Renal cortex interstitium (tissue), 15 donors: Measurements from ENCODE around the gene AJM1. TPM values are rescaled to one million over a fixed set of nuclear protein-coding genes. Genes with fewer than 3 reads are reported as not detected.
"Not testable (repeated sequence)": the region's sequence is repeated elsewhere in the genome, so short reads cannot be mapped to it uniquely, and the experiment has no call there.

Experiments used
- DNase-seq, 11 donors: peaks; one replicate each; pipeline ENCODE4 v3.0.0-alpha.2; 2013; ENCODE audit warnings: low read depth in 9 of 11, low spot score in 4 of 11; ENCODE audit errors: extremely low read depth in 1 of 11
- long read RNA-seq, 16 experiments: transcript quantifications; one replicate each; lab custom pipeline, GENCODE V29; 2026
- polyA plus RNA-seq, 3 donors: library from polyadenylated mRNA; unstranded; fragments of 120-200 nt; gene quantifications; one replicate each; pipeline ENCODE4 v1.2.1, GENCODE V29; 2013; ENCODE audit not compliant: insufficient read length in 3 of 3

AJM1 gene
- polyA plus RNA-seq: 1 to 10 TPM in 2 of 3 donors, under 1 TPM in 1; 0.64 to 1.7 (median 1.5) TPM
- long read RNA-seq, donor 1, full-length matches to known transcripts: 2 of 2 reads
- long read RNA-seq, donor 1, partial matches to known transcripts: 0 of 2 reads
- long read RNA-seq, donor 1, other reads (novel, unspliced or antisense): 0 of 2 reads
- long read RNA-seq, donor 2, full-length matches to known transcripts: 4 of 4 reads
- long read RNA-seq, donor 2, partial matches to known transcripts: 0 of 4 reads
- long read RNA-seq, donor 2, other reads (novel, unspliced or antisense): 0 of 4 reads
- long read RNA-seq, donor 3: 0 reads
- long read RNA-seq, donor 4, full-length matches to known transcripts: 3 of 3 reads
- long read RNA-seq, donor 4, partial matches to known transcripts: 0 of 3 reads
- long read RNA-seq, donor 4, other reads (novel, unspliced or antisense): 0 of 3 reads
- long read RNA-seq, donor 5: 0 reads
- long read RNA-seq, donor 6, full-length matches to known transcripts: 5 of 5 reads
- long read RNA-seq, donor 6, partial matches to known transcripts: 0 of 5 reads
- long read RNA-seq, donor 6, other reads (novel, unspliced or antisense): 0 of 5 reads
- long read RNA-seq, donor 7, full-length matches to known transcripts: 5 of 5 reads
- long read RNA-seq, donor 7, partial matches to known transcripts: 0 of 5 reads
- long read RNA-seq, donor 7, other reads (novel, unspliced or antisense): 0 of 5 reads
- long read RNA-seq, donor 8, full-length matches to known transcripts: 6 of 6 reads
- long read RNA-seq, donor 8, partial matches to known transcripts: 0 of 6 reads
- long read RNA-seq, donor 8, other reads (novel, unspliced or antisense): 0 of 6 reads
- long read RNA-seq, donor 9, full-length matches to known transcripts: 1 of 1 reads
- long read RNA-seq, donor 9, partial matches to known transcripts: 0 of 1 reads
- long read RNA-seq, donor 9, other reads (novel, unspliced or antisense): 0 of 1 reads
- long read RNA-seq, donor 10, full-length matches to known transcripts: 3 of 3 reads
- long read RNA-seq, donor 10, partial matches to known transcripts: 0 of 3 reads
- long read RNA-seq, donor 10, other reads (novel, unspliced or antisense): 0 of 3 reads
- long read RNA-seq, donor 11, full-length matches to known transcripts: 2 of 2 reads
- long read RNA-seq, donor 11, partial matches to known transcripts: 0 of 2 reads
- long read RNA-seq, donor 11, other reads (novel, unspliced or antisense): 0 of 2 reads
- long read RNA-seq, donor 12, full-length matches to known transcripts: 2 of 2 reads
- long read RNA-seq, donor 12, partial matches to known transcripts: 0 of 2 reads
- long read RNA-seq, donor 12, other reads (novel, unspliced or antisense): 0 of 2 reads
- long read RNA-seq, donor 13: 0 reads
- long read RNA-seq, donor 14, full-length matches to known transcripts: 1 of 1 reads
- long read RNA-seq, donor 14, partial matches to known transcripts: 0 of 1 reads
- long read RNA-seq, donor 14, other reads (novel, unspliced or antisense): 0 of 1 reads
- long read RNA-seq, donor 15: 0 reads
- long read RNA-seq, donor 16, full-length matches to known transcripts: 7 of 7 reads
- long read RNA-seq, donor 16, partial matches to known transcripts: 0 of 7 reads
- long read RNA-seq, donor 16, other reads (novel, unspliced or antisense): 0 of 7 reads

GRCh38 chr9:136842380-136842948 lies at the start of gene AJM1:
AJM1 (plus strand) TSS chr9:136842478; CDS start chr9:136844415, 1,937 bp downstream.
- DNase-seq: peak in 5 of 11 donors; percentile 61 to 69 (median 66)

GRCh38 chr9:136793086-136793946 lies 49.0 kb upstream of the AJM1 start:
- no peak for DNase-seq

- DNase-seq: no peak
Measured at GRCh38 chr9:136794281-136794999, 47.8 kb upstream of the AJM1 start.

- no peak for DNase-seq
Measured at GRCh38 chr9:136795000-136795348, 47.3 kb upstream of the AJM1 start.

- no peak for DNase-seq
Measured at GRCh38 chr9:136796238-136796774, 46.0 kb upstream of the AJM1 start, which contains the start of gene CCDC183. CCDC183 (plus strand) TSS chr9:136796338; CDS start chr9:136796398, 60 bp downstream.

- DNase-seq: not testable (repeated sequence)
Measured at GRCh38 chr9:136796775-136797347, 45.4 kb upstream of the AJM1 start.

GRCh38 chr9:136798708-136799078 lies 43.6 kb upstream of the AJM1 start:
- DNase-seq: no peak

GRCh38 chr9:136799079-136799853 lies 43.0 kb upstream of the AJM1 start:
- DNase-seq: no peak

GRCh38 chr9:136799854-136800657 lies 42.2 kb upstream of the AJM1 start:
- DNase-seq: peak in 6 of 11 donors; percentile 75 to 86 (median 79)

- DNase-seq: no peak
Measured at GRCh38 chr9:136802321-136802720, 40.0 kb upstream of the AJM1 start.

- not testable (repeated sequence) for DNase-seq
Measured at GRCh38 chr9:136803009-136803550, 39.2 kb upstream of the AJM1 start.

GRCh38 chr9:136803551-136804508 lies 38.4 kb upstream of the AJM1 start:
- DNase-seq: no peak
